ENCODE results near the gene CRAMP1.

- TF ChIP-seq ZNF837 (tag by site-specific recombination; IDR thresholded peaks at IDR 0.05), result no peak
- no peak for TF ChIP-seq ZNF184 (tag by site-specific recombination; IDR thresholded peaks at IDR 0.05)
- TF ChIP-seq ZNF558 (tag by site-specific recombination; IDR thresholded peaks at IDR 0.05), result no peak
- TF ChIP-seq ZNF561 (tag by site-specific recombination; IDR thresholded peaks at IDR 0.05; ENCODE audit: borderline replicate concordance), result no peak
- TF ChIP-seq CTCF (tag by site-specific recombination; IDR thresholded peaks at IDR 0.05), result no peak
- no peak for TF ChIP-seq ZNF24 (tag by site-specific recombination; IDR thresholded peaks at IDR 0.05)
- no peak for TF ChIP-seq ZNF660 (tag by site-specific recombination; IDR thresholded peaks at IDR 0.05)
Measured at GRCh38 chr16:1584926-1585484, 27.2 kb upstream of the CRAMP1 start.
